Upper lobe of left lung (tissue), 6 donors: ENCODE data around the gene SPACA4. TPM values are rescaled to one million over a fixed set of nuclear protein-coding genes. Genes with fewer than 3 reads are reported as not detected.
"Not testable (repeated sequence)": the region's sequence is repeated elsewhere in the genome, so short reads cannot be mapped to it uniquely, and the experiment has no call there.

Experiments used
- ATAC-seq, 2 donors: fragments of 200-7000 bp; cut with Tn5 transposase; one replicate each; pipeline ENCODE4 v1.9.1; 2022; ENCODE audit warnings: mild to moderate bottlenecking in 2 of 2, moderate library complexity in 2 of 2; ENCODE audit not compliant: low FRiP score in 2 of 2
- DNase-seq, 2 donors: peaks; one replicate each; pipeline ENCODE4 v3.0.0-alpha.2; 2019 to 2020
- H3K27ac ChIP-seq, 4 donors: fragments of 200-600 bp; sonication (generic); one replicate each; pipeline ENCODE4 v1.5.1; 2016 to 2019
- H3K27me3 ChIP-seq, 4 donors: fragments of 200-600 bp; sonication (generic); one replicate each; pipeline ENCODE4 v1.5.1; 2017 to 2019
- H3K36me3 ChIP-seq, 4 donors: fragments of 200-600 bp; sonication (generic); one replicate each; pipeline ENCODE4 v1.5.1; 2016 to 2019
- H3K4me1 ChIP-seq, 4 donors: fragments of 200-600 bp; sonication (generic); one replicate each; pipeline ENCODE4 v1.5.1; 2018 to 2019
- H3K4me3 ChIP-seq, 4 donors: fragments of 200-600 bp; sonication (generic); one replicate each; pipeline ENCODE4 v1.5.1; 2017 to 2019; ENCODE audit warnings: mild to moderate bottlenecking in 2 of 4, moderate library complexity in 1 of 4
- H3K9me3 ChIP-seq, 4 donors: fragments of 200-600 bp; sonication (generic); one replicate each; pipeline ENCODE4 v1.5.1; 2018 to 2019
- EP300 ChIP-seq, 4 donors: sonication (generic); formaldehyde crosslinking; IDR thresholded peaks; one replicate each; pipeline ENCODE4 v1.5.1; 2017; ENCODE audit warnings: antibody characterized with exemption in 4 of 4, control low read depth in 2 of 4
- POLR2A ChIP-seq, 4 donors: fragments of 450-650 bp; IDR thresholded peaks; one replicate each; pipeline ENCODE4 v1.5.1; 2016 to 2017; ENCODE audit warnings: antibody characterized with exemption in 4 of 4, mild to moderate bottlenecking in 2 of 4
- POLR2AphosphoS5 ChIP-seq, 2 donors: sonication (generic); formaldehyde crosslinking; IDR thresholded peaks; one replicate each; pipeline ENCODE4 v1.5.1; 2017; ENCODE audit warnings: antibody characterized with exemption in 2 of 2
- WGBS, 2 donors: methylation state at CpG; one replicate each; pipeline ENCODE4 v1.1.5; 2017 to 2018; 5-methylcytosine and 5-hydroxymethylcytosine counted together
- total RNA-seq, 6 donors: library from RNA; depleted of rRNA in 4 of 6; stranded (reverse); fragments of >200 nt in 4 of 6; gene quantifications; one replicate each; pipeline versions ENCODE4 v1.1.0 to v1.2.1, GENCODE V29; 2016 to 2021
- TF ChIP-seq, protein P1 (sequence below), 6 experiments: fragments of 450-650 bp in 4 of 6; fragments of 200-600 bp in 2 of 6; sonication (generic) in 2 of 6; IDR thresholded peaks; one replicate each; pipeline ENCODE4 v1.5.1; 2016 to 2019; ENCODE audit warnings: antibody characterized with exemption in 6 of 6
- donor health status: DM: no; HTN: no; CAD: no; lungs with moderate emphysema.
- donor health status: DM: no; HTN: yes; CAD: no; lungs with severe emphysema.

The SPACA4 gene
- total RNA-seq, 6 donors from 2014 or later, result 0.27 TPM; not detected in 5

DNA sequence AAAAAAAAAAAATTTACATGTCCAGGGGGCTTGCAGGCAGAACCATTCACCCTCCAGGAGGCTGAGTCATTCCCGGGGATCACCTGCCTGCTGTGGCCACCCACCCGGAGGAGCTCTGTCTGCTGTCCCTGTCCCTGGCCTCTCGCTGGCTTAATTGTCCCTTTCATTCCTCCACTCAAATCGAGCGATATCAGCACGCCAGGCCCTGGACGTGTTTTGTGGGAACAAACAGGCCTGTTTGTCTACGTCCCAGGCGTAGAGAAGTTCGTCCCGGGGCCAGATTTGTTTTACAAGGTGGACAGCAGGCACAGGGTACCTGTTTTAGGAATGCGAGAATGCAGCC lies 33.4 kb upstream of the SPACA4 start:
- DNase-seq (no peak), ATAC-seq (no peak)
- Histone ChIP-seq H3K36me3 (no peaks in the 10 kb centered on the region), H3K9me3 (no peaks in the 10 kb centered on the region), H3K4me3 (no peak overlapping the region), H3K4me1 (peaks cover 1 to 17% (median 5%) of the 10 kb centered on the region in 4 donors), H3K27me3 (no peaks in the 10 kb centered on the region), H3K27ac (peak overlapping the region in 3 of 4 donors; percentile 16 to 57 (median 39))
- TF ChIP-seq EP300 (IDR thresholded peaks at IDR 0.05) (no peak), POLR2AphosphoS5 (IDR thresholded peaks at IDR 0.05) (no peak), POLR2A (IDR thresholded peaks at IDR 0.05) (no peak)
- TF ChIP-seq, protein P1, sequence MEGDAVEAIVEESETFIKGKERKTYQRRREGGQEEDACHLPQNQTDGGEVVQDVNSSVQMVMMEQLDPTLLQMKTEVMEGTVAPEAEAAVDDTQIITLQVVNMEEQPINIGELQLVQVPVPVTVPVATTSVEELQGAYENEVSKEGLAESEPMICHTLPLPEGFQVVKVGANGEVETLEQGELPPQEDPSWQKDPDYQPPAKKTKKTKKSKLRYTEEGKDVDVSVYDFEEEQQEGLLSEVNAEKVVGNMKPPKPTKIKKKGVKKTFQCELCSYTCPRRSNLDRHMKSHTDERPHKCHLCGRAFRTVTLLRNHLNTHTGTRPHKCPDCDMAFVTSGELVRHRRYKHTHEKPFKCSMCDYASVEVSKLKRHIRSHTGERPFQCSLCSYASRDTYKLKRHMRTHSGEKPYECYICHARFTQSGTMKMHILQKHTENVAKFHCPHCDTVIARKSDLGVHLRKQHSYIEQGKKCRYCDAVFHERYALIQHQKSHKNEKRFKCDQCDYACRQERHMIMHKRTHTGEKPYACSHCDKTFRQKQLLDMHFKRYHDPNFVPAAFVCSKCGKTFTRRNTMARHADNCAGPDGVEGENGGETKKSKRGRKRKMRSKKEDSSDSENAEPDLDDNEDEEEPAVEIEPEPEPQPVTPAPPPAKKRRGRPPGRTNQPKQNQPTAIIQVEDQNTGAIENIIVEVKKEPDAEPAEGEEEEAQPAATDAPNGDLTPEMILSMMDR (IDR thresholded peaks at IDR 0.05), result no peak
- 89 to 91% methylated on average over 12 of the region's 12 CpGs for WGBS, 2 donors

DNA sequence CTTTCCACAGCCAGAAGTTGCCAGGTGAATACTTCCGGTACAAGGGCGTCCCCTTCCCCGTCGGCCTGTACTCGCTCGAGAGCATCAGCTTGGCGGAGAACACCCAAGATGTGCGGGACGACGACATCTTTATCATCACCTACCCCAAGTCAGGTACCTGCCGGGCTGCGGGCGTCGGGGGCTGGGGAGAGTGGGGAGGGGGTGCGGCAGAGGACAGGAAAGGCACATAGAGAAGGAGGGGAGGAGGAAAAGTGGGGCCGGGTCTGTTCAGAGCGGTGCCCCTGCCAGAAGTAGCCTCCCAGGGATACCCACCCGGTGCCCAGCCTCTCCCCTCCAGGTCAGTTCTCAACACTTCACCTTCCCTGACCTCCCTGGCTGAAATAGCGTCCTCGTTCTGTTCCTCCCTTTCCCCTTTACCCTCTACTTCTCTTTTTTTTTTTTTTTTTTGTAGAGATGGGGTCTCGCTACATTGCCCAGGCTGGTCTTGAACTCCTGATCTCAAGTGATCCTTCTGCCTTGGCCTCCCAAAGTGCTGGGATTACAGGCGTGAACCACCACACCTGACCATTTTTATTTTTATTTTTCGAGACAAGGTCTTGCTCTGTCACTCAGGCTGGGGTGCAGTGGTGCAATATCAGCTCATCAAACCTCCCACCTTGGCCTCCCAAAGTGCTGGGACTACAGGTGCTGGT lies 30.5 kb upstream of the SPACA4 start:
- Histone ChIP-seq H3K9me3 (no peaks in the 10 kb centered on the region), H3K4me3 (no peak overlapping the region), H3K4me1 (peaks cover 0 to 10% (median 0%) of the 10 kb centered on the region in 4 donors), H3K36me3 (no peaks in the 10 kb centered on the region), H3K27ac (no peak overlapping the region), H3K27me3 (no peaks in the 10 kb centered on the region)
- 76 to 82% methylated on average over 22 to 23 of the region's 23 CpGs for WGBS, 2 donors
- peak in 1 of 2 donors; percentile 69 for DNase-seq
- TF ChIP-seq EP300 (IDR thresholded peaks at IDR 0.05) (no peak), POLR2AphosphoS5 (IDR thresholded peaks at IDR 0.05) (no peak), POLR2A (IDR thresholded peaks at IDR 0.05) (no peak)
- TF ChIP-seq, protein P1 (IDR thresholded peaks at IDR 0.05), result no peak
- no peak for ATAC-seq

DNA sequence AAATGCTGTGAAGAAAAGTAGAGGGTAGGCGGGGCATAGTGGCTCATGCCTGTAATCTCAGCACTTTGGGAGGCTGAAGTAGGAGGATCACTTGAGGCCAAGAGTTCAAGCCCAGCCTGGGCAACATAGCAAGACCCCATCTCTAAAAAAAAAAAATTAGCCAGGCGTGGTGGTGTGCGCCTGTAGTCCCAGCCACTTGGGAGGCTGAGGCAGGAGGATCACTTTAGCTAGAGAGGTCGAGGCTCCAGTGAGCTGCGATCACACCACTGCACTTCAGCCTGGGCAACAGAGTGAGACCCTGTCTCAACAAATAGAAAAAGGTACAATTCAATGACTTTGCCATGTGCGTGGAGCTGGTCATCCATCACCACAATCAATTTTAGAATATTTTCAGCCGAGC lies 28.6 kb upstream of the SPACA4 start:
- not testable (repeated sequence) for ATAC-seq, H3K36me3 ChIP-seq, H3K4me3 ChIP-seq, H3K27ac ChIP-seq, DNase-seq, H3K4me1 ChIP-seq, H3K9me3 ChIP-seq, H3K27me3 ChIP-seq
- WGBS, 2 donors, result 93 to 95% methylated on average over 7 of the region's 7 CpGs

DNA sequence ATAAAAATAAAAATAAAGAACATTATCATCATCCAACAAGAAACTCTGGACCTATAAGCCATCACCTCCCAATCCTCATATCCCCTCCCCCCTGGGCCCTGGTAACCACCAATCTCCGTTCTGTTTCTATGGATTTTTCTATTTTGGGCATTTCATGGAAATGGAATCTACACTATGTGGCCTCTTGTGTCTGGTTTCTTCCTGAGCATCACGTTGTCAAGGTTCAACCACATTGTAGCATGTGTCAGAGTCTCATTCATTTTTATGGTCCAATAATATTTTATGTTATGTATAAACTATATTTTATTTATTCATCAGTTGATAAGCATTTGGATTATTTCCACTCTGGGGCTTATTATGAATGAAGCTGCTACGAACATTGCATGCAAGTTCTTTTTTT lies 27.7 kb upstream of the SPACA4 start:
- H3K27me3 ChIP-seq, result no peaks in the 10 kb centered on the region
- TF ChIP-seq POLR2A (IDR thresholded peaks at IDR 0.05), result no peak
- TF ChIP-seq, protein P1 (IDR thresholded peaks at IDR 0.05), result no peak
- no peak for TF ChIP-seq POLR2AphosphoS5 (IDR thresholded peaks at IDR 0.05)
- TF ChIP-seq EP300 (IDR thresholded peaks at IDR 0.05), result no peak
- 36 to 46% methylated on average over 3 of the region's 3 CpGs for WGBS, 2 donors

DNA sequence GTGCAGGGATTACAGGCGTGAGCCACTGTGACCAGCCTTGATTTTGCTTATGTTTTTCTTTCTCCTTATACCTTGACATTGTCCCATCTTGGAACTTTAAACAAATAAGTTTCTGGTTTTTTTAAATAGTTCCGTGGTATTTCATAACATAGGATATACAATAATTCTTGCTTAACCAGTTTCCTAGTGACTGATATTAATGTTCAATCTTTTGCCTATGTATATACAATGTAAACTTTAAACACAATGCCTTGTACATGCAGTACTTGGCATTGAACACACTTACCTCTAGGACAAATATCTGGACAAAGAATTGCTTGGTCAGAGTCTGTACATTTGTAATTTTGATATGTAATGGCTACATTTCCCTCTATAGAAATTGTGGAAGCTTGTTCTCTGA lies 24.4 kb upstream of the SPACA4 start:
- DNase-seq (no peak), ATAC-seq (no peak)
- Histone ChIP-seq H3K27me3 (no peaks in the 10 kb centered on the region), H3K36me3 (no peaks in the 10 kb centered on the region), H3K4me3 (no peak overlapping the region), H3K9me3 (no peaks in the 10 kb centered on the region), H3K27ac (no peak overlapping the region), H3K4me1 (peaks cover 6 to 9% (median 7%) of the 10 kb centered on the region in 4 donors)
- WGBS, 2 donors, result 50 to 55% methylated on average over 2 of the region's 2 CpGs
- TF ChIP-seq POLR2A (IDR thresholded peaks at IDR 0.05), result no peak
- no peak for TF ChIP-seq POLR2AphosphoS5 (IDR thresholded peaks at IDR 0.05)
- TF ChIP-seq, protein P1 (IDR thresholded peaks at IDR 0.05), result no peak
- TF ChIP-seq EP300 (IDR thresholded peaks at IDR 0.05), result no peak

More for the DNA sequence above, 27.7 kb upstream of the SPACA4 start:
- Histone ChIP-seq H3K9me3 (no peaks in the 10 kb centered on the region), H3K4me1 (peaks cover 3 to 12% (median 4%) of the 10 kb centered on the region in 4 donors), H3K4me3 (no peak overlapping the region), H3K36me3 (no peaks in the 10 kb centered on the region), H3K27ac (no peak overlapping the region)
- no peak for ATAC-seq
- no peak for DNase-seq
